ENCODE results near the gene CNGA1. TPM values are rescaled to one million over a fixed set of nuclear protein-coding genes. Genes with fewer than 3 reads are reported as not detected.

Gene CNGA1
- 3.9 to 4.7 TPM (median 4.6 TPM) in 3 replicates for total RNA-seq

- no peak for TF ChIP-seq CTCF (IDR thresholded peaks at IDR 0.05; ENCODE audit: unreplicated experiment)
- peaks cover 19% of the 10 kb centered on the region for H3K9me3 Mint-ChIP-seq
- peaks cover 20% of the 10 kb centered on the region for H3K4me1 Mint-ChIP-seq
- H3K27ac Mint-ChIP-seq = peak within 1 kb of the TSS; percentile 98
- DNase-seq (ENCODE audit: low spot score in 2 of 2, unreplicated experiment in 2 of 2) = peak; percentile 65 to 86
- H3K36me3 Mint-ChIP-seq = peaks cover 10% of the 10 kb centered on the region
- H3K27me3 Mint-ChIP-seq (ENCODE audit: low read depth) = no peaks in the 10 kb centered on the region
- H3K4me3 Mint-ChIP-seq = peak within 1 kb of the TSS; percentile 86
Measured at GRCh38 chr4:48016141-48017107, at the start of gene CNGA1, which contains the start of gene NIPAL1. CNGA1 (minus strand) TSS chr4:48016681; CDS start chr4:47952689, 63,992 bp downstream. NIPAL1 (plus strand) TSS chr4:48016772; CDS start chr4:48016840, 68 bp downstream.

GRCh38 chr4:48065587-48066052 lies 49.1 kb upstream of the CNGA1 start:
- Mint-ChIP-seq H3K9me3 (peaks cover 14% of the 10 kb centered on the region), H3K27ac (no peak overlapping the region), H3K27me3 (ENCODE audit: low read depth) (no peaks in the 10 kb centered on the region), H3K4me3 (no peak overlapping the region), H3K36me3 (peaks cover 13% of the 10 kb centered on the region), H3K4me1 (no peaks in the 10 kb centered on the region)
- TF ChIP-seq CTCF (IDR thresholded peaks at IDR 0.05; ENCODE audit: unreplicated experiment) = no peak
- no peak for DNase-seq (ENCODE audit: low spot score in 2 of 2, unreplicated experiment in 2 of 2)

- Mint-ChIP-seq H3K36me3 (peaks cover 18% of the 10 kb centered on the region), H3K9me3 (peaks cover 24% of the 10 kb centered on the region), H3K27me3 (ENCODE audit: low read depth) (no peaks in the 10 kb centered on the region), H3K4me1 (peaks cover 5% of the 10 kb centered on the region), H3K27ac (no peak overlapping the region), H3K4me3 (no peak overlapping the region)
- DNase-seq (ENCODE audit: low spot score in 2 of 2, unreplicated experiment in 2 of 2) = no peak
- TF ChIP-seq CTCF (IDR thresholded peaks at IDR 0.05; ENCODE audit: unreplicated experiment) = no peak
Measured at GRCh38 chr4:48064349-48064748, 47.9 kb upstream of the CNGA1 start.

- Mint-ChIP-seq H3K27ac (peak overlapping the region; percentile 3), H3K4me1 (peaks cover 10% of the 10 kb centered on the region), H3K36me3 (peaks cover 22% of the 10 kb centered on the region), H3K9me3 (peaks cover 34% of the 10 kb centered on the region), H3K27me3 (ENCODE audit: low read depth) (no peaks in the 10 kb centered on the region), H3K4me3 (no peak overlapping the region)
- TF ChIP-seq CTCF (IDR thresholded peaks at IDR 0.05; ENCODE audit: unreplicated experiment) = no peak
- DNase-seq (ENCODE audit: low spot score in 2 of 2, unreplicated experiment in 2 of 2) = no peak
Measured at GRCh38 chr4:48058617-48059530, 42.4 kb upstream of the CNGA1 start.

GRCh38 chr4:48051078-48051477 lies 34.6 kb upstream of the CNGA1 start:
- Mint-ChIP-seq H3K27me3 (ENCODE audit: low read depth) (no peaks in the 10 kb centered on the region), H3K36me3 (no peaks in the 10 kb centered on the region), H3K4me3 (no peak overlapping the region), H3K9me3 (no peaks in the 10 kb centered on the region), H3K4me1 (no peaks in the 10 kb centered on the region), H3K27ac (no peak overlapping the region)
- no peak for TF ChIP-seq CTCF (IDR thresholded peaks at IDR 0.05; ENCODE audit: unreplicated experiment)
- no peak for DNase-seq (ENCODE audit: low spot score in 2 of 2, unreplicated experiment in 2 of 2)
